Measurements from ENCODE around the gene BMF. TPM values are rescaled to one million over a fixed set of nuclear protein-coding genes. Genes with fewer than 3 reads are reported as not detected.
A peak's percentile ranks its signal among the peaks of the same experiment; 100 is the strongest.
"Not testable (repeated sequence)": the region's sequence is repeated elsewhere in the genome, so short reads cannot be mapped to it uniquely, and the experiment has no call there.

The BMF gene
- total and polyA plus RNA-seq, 4 donors: 0.63 to 10.2 (median 4.0) TPM

DNA sequence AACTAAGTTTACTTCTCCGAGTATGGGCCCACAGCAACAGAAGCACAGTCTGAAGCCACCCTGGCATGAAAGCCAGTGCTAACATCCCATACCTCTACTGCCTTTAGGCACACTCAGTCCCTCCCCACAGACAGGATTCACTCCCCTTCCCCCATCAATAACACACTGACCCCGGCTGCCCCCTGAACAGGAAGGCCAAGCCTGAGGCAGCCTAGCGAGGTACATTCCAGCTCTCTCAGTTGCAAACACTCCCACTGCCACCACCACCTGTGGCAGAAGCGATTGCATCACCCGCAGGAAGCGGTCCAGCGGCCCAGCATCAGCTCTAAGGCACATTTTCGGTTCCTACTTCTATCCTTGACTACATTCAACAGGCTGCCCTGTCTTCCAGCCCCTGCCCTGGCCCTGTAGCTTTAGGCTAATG, 7.0 kb upstream of the BMF start:
- Histone ChIP-seq H3K4me3 (ENCODE audit: low read depth in 1 of 3, low read length in 3 of 3) (no peak overlapping the region), H3K27ac (ENCODE audit: low read depth in 1 of 2, low read length in 2 of 2) (no peak overlapping the region), H3K36me3 (ENCODE audit: control insufficient read depth in 4 of 4, insufficient read depth in 3 of 4, low read depth in 1 of 4, low read length in 3 of 4) (no peaks in the 10 kb centered on the region), H3K27me3 (ENCODE audit: control insufficient read depth in 4 of 4, insufficient read depth in 4 of 4, low read length in 3 of 4) (no peaks in the 10 kb centered on the region), H3K9ac (ENCODE audit: low read depth in 1 of 2, low read length in 2 of 2) (no peak overlapping the region), H3K4me1 (ENCODE audit: control insufficient read depth in 4 of 4, insufficient read depth in 4 of 4, low read length in 3 of 4) (peaks cover 0 to 6% (median 0%) of the 10 kb centered on the region in 4 donors), H3K9me3 (ENCODE audit: control insufficient read depth in 4 of 4, low read length in 3 of 4) (no peaks in the 10 kb centered on the region)
- no peak for DNase-seq (ENCODE audit: low spot score)
- TF ChIP-seq, protein P1, sequence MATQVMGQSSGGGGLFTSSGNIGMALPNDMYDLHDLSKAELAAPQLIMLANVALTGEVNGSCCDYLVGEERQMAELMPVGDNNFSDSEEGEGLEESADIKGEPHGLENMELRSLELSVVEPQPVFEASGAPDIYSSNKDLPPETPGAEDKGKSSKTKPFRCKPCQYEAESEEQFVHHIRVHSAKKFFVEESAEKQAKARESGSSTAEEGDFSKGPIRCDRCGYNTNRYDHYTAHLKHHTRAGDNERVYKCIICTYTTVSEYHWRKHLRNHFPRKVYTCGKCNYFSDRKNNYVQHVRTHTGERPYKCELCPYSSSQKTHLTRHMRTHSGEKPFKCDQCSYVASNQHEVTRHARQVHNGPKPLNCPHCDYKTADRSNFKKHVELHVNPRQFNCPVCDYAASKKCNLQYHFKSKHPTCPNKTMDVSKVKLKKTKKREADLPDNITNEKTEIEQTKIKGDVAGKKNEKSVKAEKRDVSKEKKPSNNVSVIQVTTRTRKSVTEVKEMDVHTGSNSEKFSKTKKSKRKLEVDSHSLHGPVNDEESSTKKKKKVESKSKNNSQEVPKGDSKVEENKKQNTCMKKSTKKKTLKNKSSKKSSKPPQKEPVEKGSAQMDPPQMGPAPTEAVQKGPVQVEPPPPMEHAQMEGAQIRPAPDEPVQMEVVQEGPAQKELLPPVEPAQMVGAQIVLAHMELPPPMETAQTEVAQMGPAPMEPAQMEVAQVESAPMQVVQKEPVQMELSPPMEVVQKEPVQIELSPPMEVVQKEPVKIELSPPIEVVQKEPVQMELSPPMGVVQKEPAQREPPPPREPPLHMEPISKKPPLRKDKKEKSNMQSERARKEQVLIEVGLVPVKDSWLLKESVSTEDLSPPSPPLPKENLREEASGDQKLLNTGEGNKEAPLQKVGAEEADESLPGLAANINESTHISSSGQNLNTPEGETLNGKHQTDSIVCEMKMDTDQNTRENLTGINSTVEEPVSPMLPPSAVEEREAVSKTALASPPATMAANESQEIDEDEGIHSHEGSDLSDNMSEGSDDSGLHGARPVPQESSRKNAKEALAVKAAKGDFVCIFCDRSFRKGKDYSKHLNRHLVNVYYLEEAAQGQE (IDR thresholded peaks at IDR 0.05): no peak
- TF ChIP-seq RAD21 (IDR thresholded peaks at IDR 0.05): peak in 1 of 2 donors; percentile 64
- peak; percentile 35 to 67 for TF ChIP-seq RXRA (IDR thresholded peaks at IDR 0.05)
- TF ChIP-seq, protein P2, sequence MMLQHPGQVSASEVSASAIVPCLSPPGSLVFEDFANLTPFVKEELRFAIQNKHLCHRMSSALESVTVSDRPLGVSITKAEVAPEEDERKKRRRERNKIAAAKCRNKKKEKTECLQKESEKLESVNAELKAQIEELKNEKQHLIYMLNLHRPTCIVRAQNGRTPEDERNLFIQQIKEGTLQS (IDR thresholded peaks at IDR 0.05): peak; percentile 94
- TF ChIP-seq SP1 (IDR thresholded peaks at IDR 0.05): peak; percentile 29
- TF ChIP-seq, protein P3, sequence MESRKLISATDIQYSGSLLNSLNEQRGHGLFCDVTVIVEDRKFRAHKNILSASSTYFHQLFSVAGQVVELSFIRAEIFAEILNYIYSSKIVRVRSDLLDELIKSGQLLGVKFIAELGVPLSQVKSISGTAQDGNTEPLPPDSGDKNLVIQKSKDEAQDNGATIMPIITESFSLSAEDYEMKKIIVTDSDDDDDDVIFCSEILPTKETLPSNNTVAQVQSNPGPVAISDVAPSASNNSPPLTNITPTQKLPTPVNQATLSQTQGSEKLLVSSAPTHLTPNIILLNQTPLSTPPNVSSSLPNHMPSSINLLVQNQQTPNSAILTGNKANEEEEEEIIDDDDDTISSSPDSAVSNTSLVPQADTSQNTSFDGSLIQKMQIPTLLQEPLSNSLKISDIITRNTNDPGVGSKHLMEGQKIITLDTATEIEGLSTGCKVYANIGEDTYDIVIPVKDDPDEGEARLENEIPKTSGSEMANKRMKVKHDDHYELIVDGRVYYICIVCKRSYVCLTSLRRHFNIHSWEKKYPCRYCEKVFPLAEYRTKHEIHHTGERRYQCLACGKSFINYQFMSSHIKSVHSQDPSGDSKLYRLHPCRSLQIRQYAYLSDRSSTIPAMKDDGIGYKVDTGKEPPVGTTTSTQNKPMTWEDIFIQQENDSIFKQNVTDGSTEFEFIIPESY (IDR thresholded peaks at IDR 0.05): no peak
- WGBS: 37% methylated on average over 8 of the region's 8 CpGs

DNA sequence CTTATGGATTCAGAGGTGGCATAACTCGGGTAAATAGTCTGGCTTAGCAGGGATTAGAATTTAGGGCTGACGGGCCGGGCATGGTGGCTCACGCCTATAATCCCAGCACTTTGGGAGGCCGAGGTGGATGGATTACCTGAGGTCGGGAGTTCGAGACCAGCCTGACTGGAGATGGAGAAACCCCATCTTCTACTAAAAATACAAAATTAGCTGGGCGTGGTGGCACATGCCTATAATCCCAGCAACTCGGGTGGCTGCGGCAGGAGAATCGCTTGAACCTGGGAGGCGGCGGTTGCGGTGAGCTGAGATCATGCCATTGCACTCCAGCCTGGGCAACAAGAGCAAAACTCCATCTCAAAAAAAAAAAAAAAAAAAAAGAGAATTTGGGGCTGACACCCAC, 6.4 kb upstream of the BMF start:
- H3K4me3 ChIP-seq (ENCODE audit: low read depth in 1 of 3, low read length in 3 of 3); H3K4me1 ChIP-seq (ENCODE audit: control insufficient read depth in 4 of 4, insufficient read depth in 4 of 4, low read length in 3 of 4); H3K9me3 ChIP-seq (ENCODE audit: control insufficient read depth in 4 of 4, low read length in 3 of 4); H3K36me3 ChIP-seq (ENCODE audit: control insufficient read depth in 4 of 4, insufficient read depth in 3 of 4, low read depth in 1 of 4, low read length in 3 of 4); H3K27me3 ChIP-seq (ENCODE audit: control insufficient read depth in 4 of 4, insufficient read depth in 4 of 4, low read length in 3 of 4); H3K27ac ChIP-seq (ENCODE audit: low read depth in 1 of 2, low read length in 2 of 2); DNase-seq (ENCODE audit: low spot score); H3K9ac ChIP-seq (ENCODE audit: low read depth in 1 of 2, low read length in 2 of 2): not testable (repeated sequence)
- 96% methylated on average over 14 of the region's 14 CpGs for WGBS

DNA sequence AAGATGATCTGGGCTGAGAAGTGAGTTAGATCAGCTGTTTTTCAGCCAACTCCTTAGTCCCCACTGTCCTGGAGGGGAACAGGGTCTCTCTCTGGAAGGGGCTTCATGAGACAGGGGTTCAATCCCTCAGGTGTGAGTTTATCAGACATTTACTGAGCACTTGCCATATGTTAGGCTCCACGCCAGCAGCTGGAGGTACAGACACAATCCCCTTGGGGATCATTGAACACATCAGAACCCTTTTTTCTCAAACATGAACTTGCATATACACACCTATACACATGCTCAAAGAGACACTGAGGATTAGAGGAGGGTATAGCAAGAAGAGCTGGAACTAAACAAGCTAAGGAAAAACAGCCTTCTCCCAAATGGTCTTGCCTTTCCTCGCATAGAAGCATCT, 5.5 kb upstream of the BMF start:
- WGBS: 96% methylated on average over 2 of the region's 2 CpGs
- H3K4me3 ChIP-seq (ENCODE audit: low read depth in 1 of 3, low read length in 3 of 3): no peak overlapping the region
- H3K27ac ChIP-seq (ENCODE audit: low read depth in 1 of 2, low read length in 2 of 2): no peak overlapping the region
- no peaks in the 10 kb centered on the region for H3K36me3 ChIP-seq (ENCODE audit: control insufficient read depth in 4 of 4, insufficient read depth in 3 of 4, low read depth in 1 of 4, low read length in 3 of 4)
- no peak for TF ChIP-seq FOXA1 (IDR thresholded peaks at IDR 0.05)
- no peak for TF ChIP-seq RAD21 (IDR thresholded peaks at IDR 0.05)
- TF ChIP-seq, protein P4, sequence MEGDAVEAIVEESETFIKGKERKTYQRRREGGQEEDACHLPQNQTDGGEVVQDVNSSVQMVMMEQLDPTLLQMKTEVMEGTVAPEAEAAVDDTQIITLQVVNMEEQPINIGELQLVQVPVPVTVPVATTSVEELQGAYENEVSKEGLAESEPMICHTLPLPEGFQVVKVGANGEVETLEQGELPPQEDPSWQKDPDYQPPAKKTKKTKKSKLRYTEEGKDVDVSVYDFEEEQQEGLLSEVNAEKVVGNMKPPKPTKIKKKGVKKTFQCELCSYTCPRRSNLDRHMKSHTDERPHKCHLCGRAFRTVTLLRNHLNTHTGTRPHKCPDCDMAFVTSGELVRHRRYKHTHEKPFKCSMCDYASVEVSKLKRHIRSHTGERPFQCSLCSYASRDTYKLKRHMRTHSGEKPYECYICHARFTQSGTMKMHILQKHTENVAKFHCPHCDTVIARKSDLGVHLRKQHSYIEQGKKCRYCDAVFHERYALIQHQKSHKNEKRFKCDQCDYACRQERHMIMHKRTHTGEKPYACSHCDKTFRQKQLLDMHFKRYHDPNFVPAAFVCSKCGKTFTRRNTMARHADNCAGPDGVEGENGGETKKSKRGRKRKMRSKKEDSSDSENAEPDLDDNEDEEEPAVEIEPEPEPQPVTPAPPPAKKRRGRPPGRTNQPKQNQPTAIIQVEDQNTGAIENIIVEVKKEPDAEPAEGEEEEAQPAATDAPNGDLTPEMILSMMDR (IDR thresholded peaks at IDR 0.05; ENCODE audit: low read depth, low read length, missing input control): no peak
- no peak for TF ChIP-seq YY1 (IDR thresholded peaks at IDR 0.05)
- TF ChIP-seq, protein P1 (IDR thresholded peaks at IDR 0.05): no peak
- TF ChIP-seq, protein P5, sequence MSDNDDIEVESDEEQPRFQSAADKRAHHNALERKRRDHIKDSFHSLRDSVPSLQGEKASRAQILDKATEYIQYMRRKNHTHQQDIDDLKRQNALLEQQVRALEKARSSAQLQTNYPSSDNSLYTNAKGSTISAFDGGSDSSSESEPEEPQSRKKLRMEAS (IDR thresholded peaks at IDR 0.05): no peak
- H3K27me3 ChIP-seq (ENCODE audit: control insufficient read depth in 4 of 4, insufficient read depth in 4 of 4, low read length in 3 of 4): no peaks in the 10 kb centered on the region
- no peak for DNase-seq (ENCODE audit: low spot score)
- H3K4me1 ChIP-seq (ENCODE audit: control insufficient read depth in 4 of 4, insufficient read depth in 4 of 4, low read length in 3 of 4): peaks cover 0 to 9% (median 2%) of the 10 kb centered on the region in 4 donors
- no peaks in the 10 kb centered on the region for H3K9me3 ChIP-seq (ENCODE audit: control insufficient read depth in 4 of 4, low read length in 3 of 4)
- no peak overlapping the region for H3K9ac ChIP-seq (ENCODE audit: low read depth in 1 of 2, low read length in 2 of 2)
